Head of caudate nucleus (tissue), 42 donors: Measurements from ENCODE around the gene ADCY7.
"Not testable (repeated sequence)": the region's sequence is repeated elsewhere in the genome, so short reads cannot be mapped to it uniquely, and the experiment has no call there.

Experiments
- DNase-seq, 42 donors: peaks; one replicate each; pipeline versions ENCODE4 v3.0.0 to v3.0.0-alpha.2; 2020 to 2021; ENCODE audit warnings: mixed read lengths in 7 of 42
- intact Hi-C: fragments of 100-400 bp; cut with DNase I; formaldehyde crosslinking; loops from one replicate; pipeline ENCODE4 v1.15.0; 2022

The ADCY7 gene

DNA sequence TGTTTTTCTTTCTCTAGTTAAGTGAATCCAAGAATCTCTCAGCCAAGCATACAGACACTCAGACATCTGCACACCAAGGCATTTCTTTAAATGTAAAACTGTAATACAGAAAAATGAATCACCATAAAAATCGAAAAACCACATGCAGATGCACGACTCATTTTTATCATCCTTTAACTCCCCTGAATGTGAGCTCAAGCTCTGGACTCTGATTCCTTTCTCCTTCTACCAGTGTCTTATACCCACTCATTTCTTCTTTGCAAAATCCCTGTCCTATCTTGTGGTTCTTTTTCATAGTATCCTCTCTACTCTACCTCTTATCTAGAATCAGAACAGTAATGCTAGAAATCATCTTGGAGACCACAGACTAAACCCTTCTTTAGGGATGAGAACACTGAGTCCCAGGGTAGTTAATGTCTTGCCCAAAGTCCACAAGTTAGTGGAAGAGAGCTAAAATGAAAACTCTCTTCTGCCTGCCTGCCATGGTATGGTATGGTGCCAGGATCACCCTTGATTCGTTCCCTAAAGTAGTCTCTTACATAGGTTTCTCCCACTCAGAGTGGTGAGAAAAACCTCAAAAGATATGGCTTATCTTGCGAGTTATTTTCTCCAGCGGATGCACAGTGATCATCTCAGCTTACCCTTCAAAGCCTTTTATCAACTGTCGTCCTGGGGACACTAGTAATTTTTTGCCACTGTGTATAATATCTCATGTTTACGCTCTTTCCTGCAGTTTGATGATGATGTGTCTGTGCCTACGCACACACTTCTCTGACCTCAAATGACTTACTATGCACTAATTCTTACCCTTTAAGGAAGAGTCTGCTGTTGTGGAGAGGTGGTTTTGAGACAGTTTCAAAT, 72.2 kb downstream of the ADCY7 start:
- no peak for DNase-seq
- intact Hi-C loops, result no loop called here

- intact Hi-C loops, result no loop called here
- DNase-seq, result no peak
Observed at GRCh38 chr16:50340578-50340977, 74.2 kb downstream of the ADCY7 start.

- intact Hi-C loops, DNase-seq: not testable (repeated sequence)
Observed at GRCh38 chr16:50343566-50343965, 77.2 kb downstream of the ADCY7 start.

- DNase-seq, intact Hi-C loops: not testable (repeated sequence)
Observed at GRCh38 chr16:50345210-50345609, 78.9 kb downstream of the ADCY7 start.

- intact Hi-C loops, result no loop called here
- no peak for DNase-seq
Observed at GRCh38 chr16:50351116-50351515, 84.8 kb downstream of the ADCY7 start.

DNA sequence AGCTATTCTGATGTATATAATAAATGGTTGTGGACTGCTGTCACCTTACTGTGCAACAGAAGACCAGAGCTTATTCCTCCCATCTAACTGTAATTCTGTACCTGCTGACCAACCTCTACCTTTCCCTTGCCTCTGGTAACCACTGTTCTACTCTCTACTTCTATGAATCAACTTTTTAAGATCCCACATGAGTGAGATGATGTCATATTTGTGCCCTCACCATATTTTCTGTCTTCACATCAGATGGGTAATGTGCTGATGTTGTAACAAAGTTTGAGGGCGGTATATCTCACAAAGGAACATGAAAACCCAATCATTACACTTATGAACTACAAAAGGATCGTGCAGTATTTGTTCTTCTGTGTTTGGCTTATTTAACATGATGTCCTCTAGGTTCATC, 85.6 kb downstream of the ADCY7 start:
- DNase-seq, result no peak
- intact Hi-C loops, result no loop called here

- DNase-seq, result no peak
- intact Hi-C loops, result no loop called here
Observed at GRCh38 chr16:50354082-50354481, 87.7 kb downstream of the ADCY7 start.

- intact Hi-C loops, result no loop called here
- DNase-seq, result no peak
Observed at GRCh38 chr16:50354629-50355456, 88.5 kb downstream of the ADCY7 start.

GRCh38 chr16:50359626-50360025, 93.3 kb downstream of the ADCY7 start:
- intact Hi-C loops, result no loop called here
- peak in 5 of 42 donors; percentile 18 to 56 (median 29) for DNase-seq

GRCh38 chr16:50360033-50360778, 93.9 kb downstream of the ADCY7 start:
- intact Hi-C loops, result no loop called here
- DNase-seq, result no peak

DNA sequence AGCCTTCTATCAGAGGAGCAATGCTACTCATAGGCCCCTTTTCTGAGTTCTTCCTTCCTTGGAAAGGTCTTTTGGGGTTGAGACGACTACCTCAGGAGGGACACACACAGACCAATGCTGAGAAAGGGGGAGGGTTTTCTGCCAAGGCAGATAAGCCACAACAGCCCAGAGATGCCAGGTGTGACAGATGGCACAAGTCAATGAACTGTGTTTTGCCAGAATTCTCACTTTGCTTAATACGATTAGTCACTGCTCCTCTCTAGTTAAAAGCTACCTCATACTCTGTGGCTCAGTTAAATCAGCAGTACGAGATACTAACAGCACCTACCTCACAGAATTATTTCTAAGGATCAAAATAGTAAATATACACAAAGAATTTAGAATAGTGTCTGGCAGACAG, 94.4 kb downstream of the ADCY7 start:
- intact Hi-C loops, result no loop called here
- DNase-seq, result no peak

DNA sequence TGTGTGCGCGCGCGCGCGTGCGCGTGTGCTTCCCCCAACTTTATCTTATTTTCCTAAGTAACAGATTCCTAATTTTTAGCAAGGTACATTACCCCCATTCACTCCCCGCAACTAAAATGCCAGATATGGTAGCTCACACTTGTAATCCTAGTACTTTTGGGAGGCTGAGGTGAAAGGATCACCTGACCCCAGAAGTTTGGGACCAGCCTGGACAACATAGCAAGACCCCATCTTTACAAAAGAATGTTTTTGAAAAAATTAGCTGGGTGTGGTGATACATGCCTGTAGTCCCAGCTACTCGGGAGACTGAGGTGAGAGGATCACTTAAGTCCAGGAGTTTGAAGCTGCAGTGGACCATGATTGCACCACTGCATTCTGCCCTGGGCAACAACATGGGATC, 97.3 kb downstream of the ADCY7 start:
- DNase-seq, result no peak
- intact Hi-C loops, result no loop called here

- DNase-seq, result no peak
- intact Hi-C loops, result no loop called here
Observed at GRCh38 chr16:50365791-50366575, 99.6 kb downstream of the ADCY7 start.
